LNCaP clone FGC (cell line): ENCODE results near the gene SMAD4.
A peak's percentile ranks its signal among the peaks of the same experiment; 100 is the strongest.
"Not testable (repeated sequence)": the region's sequence is repeated elsewhere in the genome, so short reads cannot be mapped to it uniquely, and the experiment has no call there.

Experiments
- DNase-seq: peaks from one replicate; pipeline ENCODE4 v3.0.0-alpha.2; 2011; ENCODE audit warnings: low read depth
- H3K4me3 ChIP-seq: 2 replicates; pipeline ENCODE4 v1.5.1; 2011; ENCODE audit warnings: mild to moderate bottlenecking, low read depth, low read length, control low read depth
- TF ChIP-seq, protein P1 (sequence below): IDR thresholded peaks from 2 replicates; pipeline ENCODE4 v1.5.1; 2012; ENCODE audit warnings: mild to moderate bottlenecking; ENCODE audit not compliant: control insufficient read depth, insufficient read depth; ENCODE audit errors: extremely low read depth

The SMAD4 gene

DNA sequence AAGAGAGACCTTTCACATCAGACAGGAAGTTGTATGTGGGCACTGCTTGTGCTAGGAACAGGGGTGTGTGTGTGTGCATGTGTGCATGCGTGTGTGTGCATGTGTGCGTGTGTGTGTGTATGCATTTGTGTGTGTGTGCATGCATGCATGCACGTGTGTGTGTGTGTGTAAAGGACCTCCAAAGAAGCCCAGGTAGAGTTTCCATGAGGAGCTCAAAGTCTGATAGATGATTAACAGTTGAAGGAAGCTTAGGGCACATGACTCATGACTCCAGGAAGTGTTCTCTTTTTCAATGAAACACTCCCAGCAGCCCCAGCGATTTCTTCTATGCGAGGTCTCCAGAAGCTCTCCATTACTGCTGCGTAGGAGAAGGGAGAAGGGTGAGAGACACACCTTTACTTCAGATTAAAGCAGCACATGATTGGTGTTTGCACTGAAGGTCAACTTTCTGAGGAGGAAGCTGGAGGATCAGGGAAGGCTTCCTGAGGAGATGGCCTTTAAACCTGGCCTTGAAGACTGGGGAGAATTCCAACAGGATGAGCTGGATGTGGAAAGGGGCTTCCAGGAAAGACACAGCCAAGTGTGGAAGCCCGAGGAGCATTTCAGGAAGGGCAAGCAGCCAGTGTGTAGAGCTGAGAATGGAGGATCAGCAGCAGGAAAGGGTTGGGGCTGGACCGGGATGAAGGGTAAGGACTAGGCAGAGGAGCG, 77.7 kb downstream of the SMAD4 start:
- TF ChIP-seq, protein P1, sequence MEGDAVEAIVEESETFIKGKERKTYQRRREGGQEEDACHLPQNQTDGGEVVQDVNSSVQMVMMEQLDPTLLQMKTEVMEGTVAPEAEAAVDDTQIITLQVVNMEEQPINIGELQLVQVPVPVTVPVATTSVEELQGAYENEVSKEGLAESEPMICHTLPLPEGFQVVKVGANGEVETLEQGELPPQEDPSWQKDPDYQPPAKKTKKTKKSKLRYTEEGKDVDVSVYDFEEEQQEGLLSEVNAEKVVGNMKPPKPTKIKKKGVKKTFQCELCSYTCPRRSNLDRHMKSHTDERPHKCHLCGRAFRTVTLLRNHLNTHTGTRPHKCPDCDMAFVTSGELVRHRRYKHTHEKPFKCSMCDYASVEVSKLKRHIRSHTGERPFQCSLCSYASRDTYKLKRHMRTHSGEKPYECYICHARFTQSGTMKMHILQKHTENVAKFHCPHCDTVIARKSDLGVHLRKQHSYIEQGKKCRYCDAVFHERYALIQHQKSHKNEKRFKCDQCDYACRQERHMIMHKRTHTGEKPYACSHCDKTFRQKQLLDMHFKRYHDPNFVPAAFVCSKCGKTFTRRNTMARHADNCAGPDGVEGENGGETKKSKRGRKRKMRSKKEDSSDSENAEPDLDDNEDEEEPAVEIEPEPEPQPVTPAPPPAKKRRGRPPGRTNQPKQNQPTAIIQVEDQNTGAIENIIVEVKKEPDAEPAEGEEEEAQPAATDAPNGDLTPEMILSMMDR = no peak
- no peak overlapping the region for H3K4me3 ChIP-seq
- no peak for DNase-seq

DNA sequence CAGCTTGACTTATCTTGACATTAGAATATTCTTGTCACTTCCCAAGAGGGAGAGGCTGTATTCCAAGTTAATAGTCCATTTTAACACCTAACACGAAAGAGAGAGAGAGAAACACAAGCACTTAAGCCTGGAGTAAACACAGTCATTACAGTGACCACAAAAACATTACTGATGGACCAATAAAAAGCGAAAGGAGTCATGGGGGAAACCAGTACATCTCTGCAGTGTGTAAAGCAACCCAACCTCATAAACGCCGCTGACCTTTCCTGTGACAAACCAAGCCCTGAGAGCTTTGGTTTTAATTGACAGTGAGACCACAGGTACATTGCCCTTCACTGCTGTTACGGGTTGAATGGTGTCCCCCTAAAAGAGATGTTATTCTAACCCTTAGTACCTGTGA, 78.3 kb downstream of the SMAD4 start:
- no peak for DNase-seq
- TF ChIP-seq, protein P1 = no peak
- no peak overlapping the region for H3K4me3 ChIP-seq

DNA sequence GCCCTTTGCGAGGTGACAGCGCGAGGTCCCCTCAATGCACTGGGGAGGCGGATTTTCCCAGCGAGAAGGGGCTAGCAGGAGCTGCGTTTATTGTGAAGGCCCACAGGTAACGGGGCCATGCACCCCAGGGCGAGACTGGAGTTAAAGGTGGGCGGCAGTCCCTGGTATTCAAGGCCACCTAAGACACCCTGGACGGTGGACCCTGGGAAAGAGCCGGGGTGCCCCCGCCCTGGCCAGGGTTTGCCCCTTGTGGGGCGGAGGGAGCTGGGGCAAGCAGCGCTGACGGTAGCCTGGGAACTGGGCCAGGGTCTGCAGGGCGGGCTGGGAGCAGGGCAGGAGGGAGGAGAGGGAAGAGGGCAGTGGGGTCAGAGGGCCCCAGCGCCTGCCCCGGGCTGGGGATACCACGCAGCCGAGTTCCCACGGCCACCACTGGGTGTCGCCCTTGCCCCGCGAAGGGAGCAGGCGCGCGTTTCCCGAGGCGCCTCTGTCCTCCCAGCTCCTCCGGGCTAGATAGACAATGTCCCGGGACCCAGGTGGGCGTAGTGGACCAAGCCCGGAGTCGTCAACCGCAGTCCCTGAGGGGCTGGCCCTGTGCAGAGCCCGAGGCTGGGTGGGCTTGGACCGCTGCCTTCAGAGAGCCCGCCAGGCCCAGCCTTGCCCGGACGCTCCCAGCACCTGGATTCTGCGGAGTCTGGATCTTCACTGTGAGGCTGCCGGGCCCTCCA, 80.2 kb downstream of the SMAD4 start:
- H3K4me3 ChIP-seq = no peak overlapping the region
- no peak for DNase-seq
- TF ChIP-seq, protein P1 = peak; percentile 96

DNA sequence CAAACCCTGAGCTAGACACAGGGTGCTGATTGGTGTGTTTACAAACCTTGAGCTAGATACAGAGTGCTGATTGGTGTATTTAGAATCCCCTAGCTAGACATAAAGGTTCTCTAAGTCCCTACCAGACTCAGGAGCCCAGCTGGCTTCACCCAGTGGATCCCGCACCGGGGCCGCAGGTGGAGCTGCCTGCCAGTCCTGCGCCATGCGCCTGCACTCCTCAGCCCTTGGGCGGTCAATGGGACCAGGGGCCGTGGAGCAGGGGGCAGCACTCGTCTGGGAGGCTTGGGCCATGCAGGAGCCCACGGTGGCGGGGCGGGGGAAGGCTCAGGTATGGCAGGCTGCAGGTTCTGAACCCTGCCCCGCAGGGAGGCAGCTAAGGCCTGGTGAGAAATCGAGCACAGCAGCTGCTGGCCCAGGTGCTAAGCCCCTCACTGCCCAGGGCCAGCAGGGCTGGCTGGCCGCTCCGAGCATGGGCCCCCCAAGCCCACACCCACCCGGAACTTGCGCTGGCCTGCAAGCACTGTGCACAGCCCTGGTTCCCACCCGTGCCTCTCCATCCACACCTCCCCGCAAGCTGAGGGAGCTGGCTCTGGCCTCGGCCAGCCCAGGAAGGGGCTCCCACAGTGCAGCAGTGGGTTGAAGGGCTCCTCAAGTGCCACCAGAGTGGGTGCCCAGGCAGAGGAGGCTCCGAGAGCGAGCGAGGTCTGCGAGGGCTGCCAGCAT, 81.8 kb downstream of the SMAD4 start:
- DNase-seq, H3K4me3 ChIP-seq: not testable (repeated sequence)

DNA sequence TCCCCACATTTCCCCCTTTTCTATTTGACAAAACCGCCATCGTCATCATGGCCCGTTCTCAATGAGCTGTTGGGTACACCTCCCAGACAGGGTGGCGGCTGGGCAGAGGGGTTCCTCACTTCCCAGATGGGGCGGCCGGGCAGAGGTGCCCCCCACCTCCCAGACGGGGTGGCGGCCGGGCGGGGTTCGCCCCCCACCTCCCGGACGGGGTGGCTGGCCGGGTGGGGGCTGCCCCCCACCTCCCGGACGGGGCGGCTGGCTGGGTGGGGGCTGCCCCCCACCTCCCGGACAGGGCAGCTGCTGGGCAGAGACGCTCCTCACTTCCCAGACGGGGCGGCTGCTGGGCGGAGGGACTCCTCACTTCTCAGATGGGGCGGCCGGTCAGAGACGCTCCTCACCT, 87.0 kb downstream of the SMAD4 start:
- H3K4me3 ChIP-seq, DNase-seq: not testable (repeated sequence)

DNA sequence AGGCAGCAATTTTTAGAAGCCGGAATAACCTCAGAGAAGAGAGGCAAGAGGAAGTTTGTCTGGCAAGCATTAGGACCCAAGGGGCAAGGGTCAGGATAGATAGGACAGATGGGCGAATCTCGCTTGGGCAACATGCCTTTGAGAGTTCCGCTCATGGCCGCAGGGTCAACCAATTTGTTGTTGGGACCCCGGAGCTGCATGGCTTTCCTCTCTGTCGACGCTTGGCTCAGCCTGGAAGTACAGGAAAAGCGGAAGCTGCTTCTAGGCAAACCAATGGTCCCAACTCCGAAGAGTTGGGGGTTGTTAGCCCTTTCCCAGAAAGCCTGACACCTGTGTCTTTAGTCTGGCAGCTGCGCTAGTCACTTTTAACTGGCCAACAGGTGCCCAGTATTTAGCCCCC, 89.5 kb downstream of the SMAD4 start:
- not testable (repeated sequence) for DNase-seq, H3K4me3 ChIP-seq

DNA sequence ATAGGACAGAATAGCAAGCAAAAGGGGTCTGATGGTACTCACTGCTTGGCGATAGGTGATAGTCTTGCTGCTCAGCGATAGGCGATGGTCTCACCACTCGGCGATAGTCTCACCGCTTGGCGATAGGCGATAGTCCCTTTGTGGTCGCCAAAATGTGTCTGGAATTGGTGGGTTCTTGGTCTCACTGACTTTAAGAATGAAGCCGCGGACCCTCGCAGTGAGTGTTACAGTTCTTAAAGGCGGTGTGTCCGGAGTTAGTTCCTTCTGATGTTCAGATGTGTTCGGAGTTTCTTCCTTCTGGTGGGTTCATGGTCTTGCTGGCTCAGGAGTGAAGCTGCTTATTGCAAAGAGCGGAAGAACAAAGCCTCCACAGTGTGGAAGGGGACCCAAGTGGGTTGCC, 90.0 kb downstream of the SMAD4 start:
- not testable (repeated sequence) for DNase-seq

DNA sequence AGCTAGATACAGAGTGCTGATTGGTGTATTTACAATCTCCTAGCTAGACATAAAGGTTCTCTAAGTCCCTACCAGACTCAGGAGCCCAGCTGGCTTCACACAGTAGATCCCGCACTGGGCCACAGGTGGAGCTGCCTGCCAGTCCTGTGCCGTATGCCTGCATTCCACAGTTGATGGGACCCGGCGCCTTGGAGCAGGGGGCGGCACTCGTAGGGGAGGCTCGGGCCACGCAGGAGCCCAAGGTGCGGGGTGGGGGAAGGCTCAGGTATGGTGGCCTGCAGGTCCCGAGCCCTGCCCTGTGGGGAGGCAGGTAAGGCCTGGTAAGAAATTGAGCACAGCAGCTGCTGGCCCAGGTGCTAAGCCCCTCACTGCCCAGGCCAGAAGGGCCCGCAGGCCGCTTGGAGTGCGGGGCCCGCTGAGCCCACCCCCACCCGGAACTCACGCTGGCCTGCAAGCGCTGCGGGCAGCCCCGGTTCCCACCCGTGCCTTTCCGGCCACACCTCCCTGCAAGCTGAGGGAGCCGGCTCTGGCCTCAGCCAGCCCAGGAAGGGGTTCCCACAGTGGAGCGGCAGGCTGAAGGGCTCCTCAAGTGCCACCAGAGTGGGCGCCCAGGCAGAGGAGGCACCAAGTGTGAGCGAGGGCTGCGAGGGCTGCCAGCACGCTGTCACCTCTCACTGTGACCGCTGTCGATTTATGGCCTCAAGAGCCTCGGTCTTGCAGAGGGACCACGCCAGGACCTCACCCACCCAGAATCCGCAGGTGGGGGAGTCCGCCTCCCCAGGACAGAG, 91.0 kb downstream of the SMAD4 start:
- H3K4me3 ChIP-seq = no peak overlapping the region
- TF ChIP-seq, protein P1 = no peak
- DNase-seq = no peak

More for the DNA sequence above, 90.0 kb downstream of the SMAD4 start:
- not testable (repeated sequence) for H3K4me3 ChIP-seq
